Measurements from ENCODE around the gene OR4M1. TPM values are rescaled to one million over a fixed set of nuclear protein-coding genes. Genes with fewer than 3 reads are reported as not detected.
"Not testable (repeated sequence)": the region's sequence is repeated elsewhere in the genome, so short reads cannot be mapped to it uniquely, and the experiment has no call there.

Gene OR4M1
- polyA plus RNA-seq, 1 experiment, result not detected

DNA sequence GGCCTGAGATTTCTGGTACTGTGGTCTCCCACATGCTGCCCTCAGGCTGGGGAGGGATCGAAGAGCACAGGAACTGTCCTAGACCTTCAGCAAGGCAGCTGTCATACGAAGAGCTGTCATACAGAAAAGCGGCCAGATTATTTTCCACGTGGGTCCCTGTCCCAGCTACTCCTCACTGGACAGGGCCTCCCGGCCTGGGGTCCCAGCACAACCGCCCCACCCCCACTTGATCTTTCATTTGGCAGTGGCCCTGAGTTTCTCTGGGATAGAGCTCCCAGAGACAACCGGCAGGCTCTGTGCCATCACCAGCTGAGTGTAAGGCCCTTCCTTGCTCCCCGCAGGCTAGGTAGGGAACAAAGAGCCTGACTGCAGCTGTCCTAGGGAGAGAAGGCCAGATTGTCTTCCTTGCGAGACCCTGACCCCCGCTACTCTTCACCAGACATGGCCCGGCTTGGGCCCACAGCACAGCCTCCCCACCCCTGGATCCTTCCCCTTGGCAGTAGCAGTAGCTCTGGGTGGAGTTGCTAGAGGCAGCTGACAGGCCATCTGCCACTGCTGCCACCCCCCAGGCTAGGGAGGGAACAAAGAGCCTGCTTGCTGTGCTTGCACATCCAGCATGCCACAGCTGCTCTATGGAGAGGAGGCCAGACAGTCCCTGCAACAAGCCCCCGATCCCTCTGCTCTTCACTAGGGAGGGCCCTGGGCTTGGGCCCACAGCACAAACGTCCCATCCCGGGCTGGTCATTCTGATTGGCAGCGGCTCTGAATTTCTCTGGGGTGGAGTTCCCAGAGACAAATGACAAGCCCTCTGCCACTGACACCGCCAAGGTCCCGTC lies 27.2 kb downstream of the OR4M1 start:
- POLR2A ChIA-PET, result no interaction called here
- H3K36me3 ChIP-seq (ENCODE audit: control insufficient read depth, insufficient read depth, low read length), result no peaks in the 10 kb centered on the region

DNA sequence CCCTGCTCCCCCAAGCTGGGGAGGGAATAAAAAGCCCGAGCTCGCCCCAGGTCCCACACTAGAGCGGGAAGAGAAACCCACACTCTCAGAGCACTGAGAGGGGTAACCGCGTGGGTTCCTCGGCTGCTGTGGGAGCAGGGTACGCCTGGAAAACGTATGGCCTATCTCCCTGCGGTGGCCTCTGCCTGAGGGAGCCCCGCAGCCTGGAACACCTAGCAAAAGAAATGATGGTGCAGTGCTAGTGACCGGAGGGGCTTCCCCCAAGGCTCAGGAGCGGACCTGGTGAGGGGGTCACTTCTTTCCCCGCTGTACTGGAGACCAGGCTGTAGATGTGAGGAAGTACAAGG lies 27.8 kb downstream of the OR4M1 start:
- no peaks in the 10 kb centered on the region for H3K36me3 ChIP-seq (ENCODE audit: control insufficient read depth, insufficient read depth, low read length)
- ChIA-PET CTCF (no interaction called here), POLR2A (no interaction called here)
- no peak overlapping the region for H3K4me3 ChIP-seq (ENCODE audit: low read depth, low read length)
- TF ChIP-seq, protein P1, sequence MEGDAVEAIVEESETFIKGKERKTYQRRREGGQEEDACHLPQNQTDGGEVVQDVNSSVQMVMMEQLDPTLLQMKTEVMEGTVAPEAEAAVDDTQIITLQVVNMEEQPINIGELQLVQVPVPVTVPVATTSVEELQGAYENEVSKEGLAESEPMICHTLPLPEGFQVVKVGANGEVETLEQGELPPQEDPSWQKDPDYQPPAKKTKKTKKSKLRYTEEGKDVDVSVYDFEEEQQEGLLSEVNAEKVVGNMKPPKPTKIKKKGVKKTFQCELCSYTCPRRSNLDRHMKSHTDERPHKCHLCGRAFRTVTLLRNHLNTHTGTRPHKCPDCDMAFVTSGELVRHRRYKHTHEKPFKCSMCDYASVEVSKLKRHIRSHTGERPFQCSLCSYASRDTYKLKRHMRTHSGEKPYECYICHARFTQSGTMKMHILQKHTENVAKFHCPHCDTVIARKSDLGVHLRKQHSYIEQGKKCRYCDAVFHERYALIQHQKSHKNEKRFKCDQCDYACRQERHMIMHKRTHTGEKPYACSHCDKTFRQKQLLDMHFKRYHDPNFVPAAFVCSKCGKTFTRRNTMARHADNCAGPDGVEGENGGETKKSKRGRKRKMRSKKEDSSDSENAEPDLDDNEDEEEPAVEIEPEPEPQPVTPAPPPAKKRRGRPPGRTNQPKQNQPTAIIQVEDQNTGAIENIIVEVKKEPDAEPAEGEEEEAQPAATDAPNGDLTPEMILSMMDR (IDR thresholded peaks at IDR 0.05; ENCODE audit: insufficient read depth, low read depth, low read length), result no peak
- H3K27me3 ChIP-seq (ENCODE audit: control insufficient read depth, insufficient read depth, low read length), result no peaks in the 10 kb centered on the region
- no peak for DNase-seq (ENCODE audit: low read depth)

More for the DNA sequence above, 27.2 kb downstream of the OR4M1 start:
- DNase-seq (ENCODE audit: low read depth), result no peak
- H3K4me3 ChIP-seq (ENCODE audit: low read depth, low read length), result no peak overlapping the region
- TF ChIP-seq, protein P1 (IDR thresholded peaks at IDR 0.05; ENCODE audit: insufficient read depth, low read depth, low read length), result no peak
- no peaks in the 10 kb centered on the region for H3K27me3 ChIP-seq (ENCODE audit: control insufficient read depth, insufficient read depth, low read length)
- CTCF ChIA-PET, result no interaction called here

DNA sequence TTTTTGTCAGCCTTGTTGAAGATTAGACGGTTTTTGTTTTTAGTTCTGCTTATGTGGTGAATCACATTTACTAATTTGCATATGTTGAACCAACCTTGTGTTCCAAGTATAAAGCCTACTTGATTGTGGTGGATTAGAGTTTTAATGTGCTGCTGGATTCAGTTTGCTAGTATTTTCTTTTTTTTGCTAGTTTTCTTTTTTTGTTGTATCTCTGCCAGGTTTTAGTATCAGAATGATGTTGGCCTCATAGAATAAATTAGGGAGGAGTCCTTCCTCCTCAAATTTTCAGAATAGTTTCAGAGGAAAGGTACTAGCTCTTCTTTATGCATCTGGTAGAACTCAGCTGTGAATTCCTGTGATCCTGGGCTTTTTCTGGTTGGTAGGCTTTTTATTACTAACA lies 30.2 kb downstream of the OR4M1 start, which contains the start of gene OR4N2:
Gene OR4N2, plus strand, starts transcription at position 301 of the 400 bp plus-strand sequence. CDS start 23,679 bp downstream, outside the sequence.
- H3K27me3 ChIP-seq (ENCODE audit: control insufficient read depth, insufficient read depth, low read length); POLR2A ChIA-PET; CTCF ChIA-PET; H3K36me3 ChIP-seq (ENCODE audit: control insufficient read depth, insufficient read depth, low read length); DNase-seq (ENCODE audit: low read depth); H3K4me3 ChIP-seq (ENCODE audit: low read depth, low read length): not testable (repeated sequence)

DNA sequence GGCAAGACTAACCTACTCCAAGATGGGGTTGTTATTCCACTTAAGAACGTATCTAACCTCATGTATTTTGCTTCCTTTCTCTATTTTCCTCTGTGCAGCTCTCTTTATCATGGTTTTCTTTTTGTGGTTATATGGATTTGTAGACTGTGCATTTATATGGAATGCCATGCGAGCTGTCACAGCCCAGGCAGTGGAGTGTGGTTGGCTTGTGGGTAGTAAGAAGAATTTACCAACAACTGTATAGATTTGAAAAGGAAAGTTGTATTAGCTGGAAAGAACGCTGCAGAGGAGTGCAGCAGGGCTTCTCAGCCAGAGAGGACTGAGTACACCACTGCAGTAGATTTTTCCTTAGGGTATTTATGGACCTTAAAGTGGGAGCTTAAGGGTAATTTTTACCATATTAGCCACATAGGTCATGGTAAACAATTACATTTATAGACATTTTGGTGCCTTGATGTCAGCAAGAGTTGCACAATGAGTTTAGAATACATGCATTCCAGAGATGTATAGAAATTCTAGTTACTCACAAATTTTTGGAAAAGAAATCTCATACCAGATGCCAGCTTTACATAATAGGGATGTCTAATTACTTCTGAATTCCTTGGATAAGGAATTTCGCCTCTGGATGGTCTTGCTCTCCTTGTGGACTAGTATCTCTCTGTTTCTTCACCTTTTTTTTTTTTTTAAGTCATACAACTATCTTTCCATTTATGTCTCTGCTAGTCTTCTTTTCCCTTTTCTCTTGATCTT lies 40.0 kb downstream of the OR4M1 start:
- H3K4me3 ChIP-seq (ENCODE audit: low read depth, low read length); DNase-seq (ENCODE audit: low read depth); H3K36me3 ChIP-seq (ENCODE audit: control insufficient read depth, insufficient read depth, low read length); H3K27me3 ChIP-seq (ENCODE audit: control insufficient read depth, insufficient read depth, low read length); CTCF ChIA-PET; POLR2A ChIA-PET: not testable (repeated sequence)

DNA sequence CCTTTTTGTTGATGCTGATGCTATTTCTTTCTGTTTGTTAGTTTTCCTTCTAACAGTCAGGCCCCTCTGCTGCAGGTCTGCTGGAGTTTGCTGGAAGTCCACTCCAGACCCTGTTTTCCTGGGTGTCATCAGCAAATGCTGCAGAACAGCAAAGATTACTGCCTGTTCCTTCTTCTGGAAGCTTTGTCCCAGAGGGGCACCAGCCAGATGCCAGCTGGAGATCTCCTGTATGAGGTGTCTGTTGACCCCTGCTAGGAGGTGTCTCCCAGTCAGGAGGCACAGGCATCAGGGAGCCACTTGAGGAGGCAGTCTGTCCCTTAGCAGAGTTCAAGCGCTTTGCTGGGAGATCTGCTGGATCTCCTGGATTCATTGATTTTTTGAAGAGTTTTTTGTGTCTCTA lies 46.6 kb downstream of the OR4M1 start:
- POLR2A ChIA-PET; H3K36me3 ChIP-seq (ENCODE audit: control insufficient read depth, insufficient read depth, low read length); H3K4me3 ChIP-seq (ENCODE audit: low read depth, low read length); CTCF ChIA-PET; H3K27me3 ChIP-seq (ENCODE audit: control insufficient read depth, insufficient read depth, low read length); DNase-seq (ENCODE audit: low read depth): not testable (repeated sequence)

DNA sequence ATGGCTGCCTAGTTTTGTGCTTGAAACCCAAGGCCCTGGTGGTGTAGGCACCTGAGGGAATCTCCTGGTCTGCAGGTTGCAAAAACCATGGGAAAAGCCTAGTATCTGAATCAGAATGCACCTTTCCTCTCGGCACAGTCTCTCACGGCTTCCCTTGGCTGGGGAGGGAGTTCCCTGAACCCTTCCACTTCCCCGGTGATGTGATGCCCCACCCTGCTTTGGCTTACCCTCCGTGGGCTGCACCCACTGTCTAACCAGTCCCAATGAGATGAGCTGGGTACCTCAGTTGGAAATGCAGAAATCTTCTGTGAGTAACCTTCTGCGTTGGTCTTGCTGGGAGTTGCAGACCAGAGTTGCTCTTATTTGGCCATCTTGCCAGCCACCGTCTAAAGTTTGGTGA lies 47.7 kb downstream of the OR4M1 start:
- POLR2A ChIA-PET; H3K27me3 ChIP-seq (ENCODE audit: control insufficient read depth, insufficient read depth, low read length); CTCF ChIA-PET; H3K4me3 ChIP-seq (ENCODE audit: low read depth, low read length); H3K36me3 ChIP-seq (ENCODE audit: control insufficient read depth, insufficient read depth, low read length); DNase-seq (ENCODE audit: low read depth): not testable (repeated sequence)

DNA sequence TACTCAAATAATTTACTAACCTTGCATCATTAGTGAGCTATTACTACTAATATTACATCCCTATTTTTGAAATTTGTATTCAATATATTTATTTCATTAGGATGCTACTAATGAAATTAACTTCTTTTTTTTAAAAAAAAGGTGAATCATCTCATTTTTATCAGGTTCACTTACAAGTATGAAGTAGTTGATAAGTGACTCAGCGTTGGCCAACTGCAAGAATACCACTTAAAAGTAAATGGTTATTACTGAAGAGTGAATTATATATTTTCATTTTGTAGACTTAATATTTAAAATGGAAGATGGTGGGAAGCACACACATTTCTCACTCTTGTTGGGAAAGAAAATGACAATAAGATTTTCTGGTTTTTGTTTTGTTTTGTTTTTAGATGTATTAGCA lies 49.9 kb downstream of the OR4M1 start:
- H3K36me3 ChIP-seq (ENCODE audit: control insufficient read depth, insufficient read depth, low read length), result no peaks in the 10 kb centered on the region
- TF ChIP-seq, protein P1 (IDR thresholded peaks at IDR 0.05; ENCODE audit: insufficient read depth, low read depth, low read length), result no peak
- DNase-seq (ENCODE audit: low read depth), result no peak
- no peaks in the 10 kb centered on the region for H3K27me3 ChIP-seq (ENCODE audit: control insufficient read depth, insufficient read depth, low read length)
- CTCF ChIA-PET, result no interaction called here
- POLR2A ChIA-PET, result no interaction called here
- H3K4me3 ChIP-seq (ENCODE audit: low read depth, low read length), result no peak overlapping the region

Data from BJ (cell line).